GM12872 (cell line): Measurements from ENCODE around the gene RPTOR.

Source experiments
- TF ChIP-seq, protein P1 (sequence below): IDR thresholded peaks from 3 replicates; pipeline ENCODE4 v1.5.1; 2011; ENCODE audit warnings: low read depth, mild to moderate bottlenecking, low read length, moderate library complexity; ENCODE audit not compliant: insufficient read depth

The RPTOR gene

GRCh38 chr17:80992948-80993624 is 448.4 kb downstream of the RPTOR start:
- TF ChIP-seq, protein P1, sequence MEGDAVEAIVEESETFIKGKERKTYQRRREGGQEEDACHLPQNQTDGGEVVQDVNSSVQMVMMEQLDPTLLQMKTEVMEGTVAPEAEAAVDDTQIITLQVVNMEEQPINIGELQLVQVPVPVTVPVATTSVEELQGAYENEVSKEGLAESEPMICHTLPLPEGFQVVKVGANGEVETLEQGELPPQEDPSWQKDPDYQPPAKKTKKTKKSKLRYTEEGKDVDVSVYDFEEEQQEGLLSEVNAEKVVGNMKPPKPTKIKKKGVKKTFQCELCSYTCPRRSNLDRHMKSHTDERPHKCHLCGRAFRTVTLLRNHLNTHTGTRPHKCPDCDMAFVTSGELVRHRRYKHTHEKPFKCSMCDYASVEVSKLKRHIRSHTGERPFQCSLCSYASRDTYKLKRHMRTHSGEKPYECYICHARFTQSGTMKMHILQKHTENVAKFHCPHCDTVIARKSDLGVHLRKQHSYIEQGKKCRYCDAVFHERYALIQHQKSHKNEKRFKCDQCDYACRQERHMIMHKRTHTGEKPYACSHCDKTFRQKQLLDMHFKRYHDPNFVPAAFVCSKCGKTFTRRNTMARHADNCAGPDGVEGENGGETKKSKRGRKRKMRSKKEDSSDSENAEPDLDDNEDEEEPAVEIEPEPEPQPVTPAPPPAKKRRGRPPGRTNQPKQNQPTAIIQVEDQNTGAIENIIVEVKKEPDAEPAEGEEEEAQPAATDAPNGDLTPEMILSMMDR = no peak

DNA sequence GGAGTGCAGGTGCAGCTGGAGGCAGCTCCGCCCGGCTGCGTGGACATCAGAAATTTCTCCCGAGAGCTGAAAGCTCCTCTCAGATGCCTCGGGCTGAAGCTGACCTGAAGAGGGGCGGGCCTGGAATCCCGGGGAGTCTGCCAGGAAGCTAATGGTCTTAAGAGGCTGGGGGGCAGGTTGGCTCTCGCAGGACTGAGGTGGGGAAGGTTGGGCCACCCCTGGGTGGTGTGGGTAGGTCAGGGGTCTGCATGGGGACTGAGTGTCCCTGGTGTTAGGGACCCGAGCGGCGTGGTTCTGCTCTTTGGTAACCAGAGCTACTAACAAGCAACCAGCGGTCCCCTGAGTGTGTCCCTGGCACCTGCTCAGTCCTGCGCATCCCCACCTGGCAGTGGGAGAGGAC is 450.5 kb downstream of the RPTOR start:
- TF ChIP-seq, protein P1 = no peak

DNA sequence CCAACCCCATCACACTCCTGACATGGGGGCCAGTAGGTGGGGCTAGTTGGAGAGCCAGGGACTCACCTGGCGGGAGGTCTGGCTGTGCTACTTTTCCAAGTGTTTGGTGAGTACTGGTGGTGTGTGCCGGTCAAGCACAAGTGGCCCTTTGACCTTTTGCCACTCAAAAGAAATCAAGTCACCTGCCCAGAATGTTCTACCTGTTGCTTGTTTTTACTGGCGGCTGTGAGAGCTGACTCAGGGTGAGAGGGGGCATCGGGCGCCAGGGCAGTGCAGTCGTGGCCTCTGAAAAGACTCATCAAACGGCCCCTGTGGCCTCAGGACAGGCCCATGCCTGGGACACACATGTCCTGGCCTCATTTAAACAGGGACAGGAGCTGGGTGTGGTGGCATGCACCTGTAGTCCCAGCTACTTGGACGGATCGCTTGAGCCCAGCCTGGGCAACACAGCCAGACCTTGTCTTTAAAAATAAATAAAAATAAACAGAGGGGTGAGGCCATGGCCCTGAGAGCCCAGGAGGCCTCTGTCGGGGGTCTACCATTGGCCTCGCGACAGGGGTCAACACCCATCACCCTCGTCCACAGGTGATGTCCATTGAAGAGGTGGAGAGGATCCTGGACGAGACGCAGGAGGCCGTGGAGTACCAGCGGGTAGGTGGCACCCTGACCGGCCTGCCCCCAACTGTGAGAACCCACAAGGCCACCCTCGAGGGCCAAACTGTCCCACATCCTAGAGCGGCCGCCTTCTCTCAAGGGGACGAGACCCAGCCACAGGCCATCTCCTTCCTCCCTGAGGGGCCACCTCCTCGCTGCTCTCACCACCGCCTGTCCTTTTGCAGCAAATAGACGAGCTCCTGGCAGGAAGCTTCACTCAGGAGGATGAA is 452.0 kb downstream of the RPTOR start:
- TF ChIP-seq, protein P1 = no peak

- TF ChIP-seq, protein P1 = no peak
These were observed 452.9 kb downstream of the RPTOR start for GRCh38 chr17:80997424-80998117.

GRCh38 chr17:80998118-80998747 is 453.6 kb downstream of the RPTOR start:
- TF ChIP-seq, protein P1 = no peak

DNA sequence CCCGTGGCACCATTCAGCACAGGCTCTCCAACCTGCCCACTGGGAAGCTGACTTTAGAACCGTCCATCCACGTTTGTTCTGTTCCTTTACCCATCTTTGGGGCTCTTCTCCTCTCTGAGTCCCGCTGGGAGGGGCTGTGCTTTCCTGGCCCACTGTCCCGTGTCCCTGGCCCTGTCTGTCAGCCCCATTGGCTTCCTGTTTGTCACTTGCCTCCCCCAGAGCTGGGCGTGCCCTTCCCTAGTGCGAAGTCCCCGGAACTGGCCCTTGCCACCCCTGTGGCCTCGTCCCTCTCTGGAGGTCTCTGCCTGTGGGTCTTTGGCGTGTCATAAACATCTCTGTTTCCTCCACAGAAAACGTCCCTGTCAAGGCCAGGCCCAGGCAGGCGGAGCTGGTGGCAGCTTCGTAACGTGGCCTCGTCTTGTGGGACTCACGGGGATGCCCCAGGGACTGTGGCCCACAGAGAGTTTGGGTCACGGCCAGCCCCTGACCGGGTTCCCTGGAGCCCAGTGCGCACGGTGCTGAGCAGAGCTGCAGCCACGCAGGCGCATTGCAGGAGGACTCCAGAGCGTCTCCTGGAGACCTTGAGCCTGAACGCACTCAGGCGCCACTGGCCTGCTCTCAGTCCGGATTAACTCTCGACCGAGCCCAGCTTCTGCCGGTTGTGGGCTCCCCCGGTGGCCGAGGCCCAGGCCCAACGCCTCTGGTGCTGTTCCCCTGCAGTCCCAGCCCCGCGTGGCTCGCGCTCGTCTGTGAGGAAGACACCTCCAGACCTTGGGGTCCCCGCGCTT is 454.3 kb downstream of the RPTOR start:
- TF ChIP-seq, protein P1 = no peak
